ENCODE measurements around the gene GFRA4. TPM values are rescaled to one million over a fixed set of nuclear protein-coding genes. Genes with fewer than 3 reads are reported as not detected.

The GFRA4 gene
- total and polyA plus RNA-seq, 7 donors, result not detected

DNA sequence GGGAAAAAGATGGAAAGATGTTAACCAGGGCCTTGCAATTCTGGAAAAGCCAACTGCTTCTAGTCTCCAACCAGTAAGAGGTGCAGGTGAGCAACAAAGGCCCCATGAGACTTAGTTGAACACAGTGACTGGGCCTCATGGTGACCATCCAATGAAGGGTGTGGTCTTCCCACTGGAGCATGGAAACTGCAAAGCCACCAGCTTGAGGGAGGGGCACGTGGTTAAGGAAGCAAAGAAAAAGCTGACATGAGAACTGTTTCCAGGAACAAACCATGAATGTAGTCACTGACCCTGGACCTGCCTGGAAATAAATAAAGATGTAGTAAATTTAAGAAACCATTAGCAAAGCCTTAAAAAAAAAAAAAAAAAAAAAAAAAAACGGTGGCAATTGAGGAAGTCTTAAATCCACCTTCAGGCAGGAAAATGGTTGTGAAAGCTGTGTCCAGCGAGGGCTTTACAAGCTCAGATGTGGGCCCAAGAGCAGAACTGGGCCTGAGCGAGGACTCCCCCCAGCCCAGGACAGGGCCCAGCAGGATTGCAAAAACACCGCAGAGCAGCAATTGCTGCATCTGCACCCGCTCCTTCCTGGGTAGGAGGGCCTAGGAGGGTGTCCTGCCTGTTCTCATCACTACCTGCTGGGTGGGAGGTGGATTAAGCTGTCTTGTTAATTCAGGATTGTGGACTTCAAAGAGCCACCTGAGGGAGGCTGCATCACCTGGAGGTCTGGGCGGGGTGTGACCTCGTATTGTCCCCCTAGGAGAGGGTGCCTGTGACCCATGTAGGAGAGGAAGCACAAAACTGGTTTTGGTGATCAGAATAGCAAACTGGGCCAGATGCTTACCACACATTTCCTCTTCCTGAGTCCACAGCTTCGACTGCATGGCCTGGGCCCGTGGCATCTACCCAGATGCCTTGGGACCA, 10.3 kb downstream of the GFRA4 start:
- no peak for TF ChIP-seq POLR2A (IDR thresholded peaks at IDR 0.05)
- no peak for TF ChIP-seq POLR2AphosphoS5 (IDR thresholded peaks at IDR 0.05)
- TF ChIP-seq EP300 (IDR thresholded peaks at IDR 0.05), result no peak
- TF ChIP-seq CTCF (IDR thresholded peaks at IDR 0.05), result no peak
- peaks cover 0 to 9% (median under 1%) of the 10 kb centered on the region in 4 donors for H3K4me1 ChIP-seq
- no peaks in the 10 kb centered on the region for H3K9me3 ChIP-seq
- peaks cover 0 to 22% (median 0%) of the 10 kb centered on the region in 4 donors for H3K36me3 ChIP-seq
- no peak overlapping the region for H3K4me3 ChIP-seq
- intact Hi-C loops (cut with DNase I), result no loop called here
- H3K27ac ChIP-seq, result no peak overlapping the region
- 78 to 82% methylated on average over 10 of the region's 10 CpGs for WGBS, 2 donors
- DNase-seq, result no peak
- H3K27me3 ChIP-seq, result no peaks in the 10 kb centered on the region

- 88 to 91% methylated on average over 9 of the region's 9 CpGs for WGBS, 2 donors
- no peak for TF ChIP-seq CTCF (IDR thresholded peaks at IDR 0.05)
- no peak for TF ChIP-seq POLR2AphosphoS5 (IDR thresholded peaks at IDR 0.05)
- H3K4me1 ChIP-seq, result peaks cover 0 to 16% (median 2%) of the 10 kb centered on the region in 4 donors
- no peaks in the 10 kb centered on the region for H3K9me3 ChIP-seq
- no peak overlapping the region for H3K27ac ChIP-seq
- no peaks in the 10 kb centered on the region for H3K27me3 ChIP-seq
- H3K4me3 ChIP-seq, result no peak overlapping the region
- peaks cover 0 to 22% (median 0%) of the 10 kb centered on the region in 4 donors for H3K36me3 ChIP-seq
- intact Hi-C loops (cut with DNase I), result no loop called here
- no peak for DNase-seq
Measured at GRCh38 chr20:3652221-3652620, 11.0 kb downstream of the GFRA4 start.

DNA sequence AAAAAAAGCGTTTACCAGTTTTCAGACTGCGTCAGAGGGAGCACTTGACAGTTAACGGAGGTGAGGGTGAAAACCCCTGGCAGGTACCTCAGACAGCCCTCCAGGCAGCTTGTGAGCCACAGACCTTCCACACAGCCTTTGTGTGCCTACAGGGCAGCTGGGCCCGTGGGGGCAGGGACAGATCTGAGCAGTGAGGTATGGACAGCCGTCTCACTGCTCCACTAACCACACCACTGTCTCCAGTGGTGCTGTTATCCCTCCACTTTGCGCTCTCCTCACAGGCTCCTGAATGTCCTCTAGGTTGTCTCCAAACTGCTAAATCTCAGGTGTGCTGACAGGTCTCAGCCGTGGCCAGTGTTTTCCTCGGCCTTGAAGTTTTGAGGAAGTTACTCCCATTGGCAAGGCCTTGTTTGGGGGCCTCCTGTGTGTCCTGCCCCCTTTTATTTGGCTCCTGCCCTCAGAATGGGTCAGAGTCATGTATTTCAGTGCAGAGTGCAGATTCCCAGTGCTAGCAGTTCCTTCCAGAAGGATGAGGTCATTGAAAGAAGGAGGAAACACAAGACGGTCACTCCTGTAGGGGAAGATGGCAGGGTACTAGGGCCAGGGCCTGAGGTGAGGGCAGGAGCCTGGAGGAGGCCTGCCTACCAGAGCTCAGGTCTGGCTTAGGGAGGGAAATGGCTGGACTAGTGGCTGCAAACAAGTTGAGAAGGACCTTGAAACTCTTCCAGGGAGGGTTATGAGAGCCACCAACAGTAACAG, 11.8 kb downstream of the GFRA4 start:
- DNase-seq, result no peak
- Histone ChIP-seq H3K36me3 (peaks cover 0 to 22% (median 0%) of the 10 kb centered on the region in 4 donors), H3K27ac (no peak overlapping the region), H3K9me3 (no peaks in the 10 kb centered on the region), H3K4me3 (no peak overlapping the region), H3K4me1 (peaks cover 0 to 18% (median 4%) of the 10 kb centered on the region in 4 donors), H3K27me3 (no peaks in the 10 kb centered on the region)
- intact Hi-C loops (cut with DNase I), result no loop called here
- TF ChIP-seq POLR2A (IDR thresholded peaks at IDR 0.05) (no peak), EP300 (IDR thresholded peaks at IDR 0.05) (no peak), CTCF (IDR thresholded peaks at IDR 0.05) (no peak), POLR2AphosphoS5 (IDR thresholded peaks at IDR 0.05) (no peak)
- 75 to 88% methylated on average over 9 of the region's 9 CpGs for WGBS, 2 donors

GRCh38 chr20:3648951-3649350, 14.2 kb downstream of the GFRA4 start:
- no peaks in the 10 kb centered on the region for H3K27me3 ChIP-seq
- H3K4me1 ChIP-seq, result peaks cover 0 to 11% (median 4%) of the 10 kb centered on the region in 4 donors
- no peak overlapping the region for H3K4me3 ChIP-seq
- H3K27ac ChIP-seq, result no peak overlapping the region
- intact Hi-C loops (cut with DNase I), result no loop called here
- DNase-seq, result no peak
- H3K36me3 ChIP-seq, result peaks cover 0 to 44% (median 0%) of the 10 kb centered on the region in 4 donors
- TF ChIP-seq POLR2AphosphoS5 (IDR thresholded peaks at IDR 0.05), result no peak
- TF ChIP-seq POLR2A (IDR thresholded peaks at IDR 0.05), result no peak
- no peak for TF ChIP-seq EP300 (IDR thresholded peaks at IDR 0.05)
- TF ChIP-seq CTCF (IDR thresholded peaks at IDR 0.05), result no peak
- no peaks in the 10 kb centered on the region for H3K9me3 ChIP-seq
- WGBS, 2 donors, result 93 to 95% methylated on average over 9 of the region's 9 CpGs

Measured in sigmoid colon (tissue), 7 donors.